GM12892 (cell line): ENCODE data around the gene GMEB1. TPM values are rescaled to one million over a fixed set of nuclear protein-coding genes. Genes with fewer than 3 reads are reported as not detected.
"Not testable (repeated sequence)": the region's sequence is repeated elsewhere in the genome, so short reads cannot be mapped to it uniquely, and the experiment has no call there.

ENCODE experiments used
- DNase-seq: peaks from one replicate; pipeline ENCODE4 v3.0.0; 2011; ENCODE audit not compliant: insufficient read length
- FAIRE-seq: peaks from 2 replicates; lab custom pipeline; 2011; peaks lifted over from hg19 to GRCh38; lab: Jason Lieb, UNC
- POLR2A ChIP-seq: IDR thresholded peaks from 2 replicates; pipeline ENCODE4 v1.6.1; 2011; ENCODE audit warnings: low read depth, low read length, control low read depth
- POLR2AphosphoS5 ChIP-seq: IDR thresholded peaks from 2 replicates; pipeline ENCODE4 v1.6.1; 2011; ENCODE audit warnings: low read depth, low read length, control low read depth
- TAF1 ChIP-seq: IDR thresholded peaks from 2 replicates; pipeline ENCODE4 v1.6.1; 2011; ENCODE audit warnings: low read depth, mild to moderate bottlenecking, control low read depth, low read length, borderline replicate concordance
- polyA plus RNA-seq: library from polyadenylated mRNA; unstranded; fragments of >200 nt; gene quantifications from one replicate; pipeline ENCODE4 v1.2.1, GENCODE V29; 2012; ENCODE audit warnings: missing spikeins, inconsistent platforms; ENCODE audit not compliant: missing spikeins

The GMEB1 gene
- 7.7 TPM for polyA plus RNA-seq

GRCh38 chr1:28668191-28668955 is at the start of gene GMEB1:
Gene GMEB1, plus strand, starts transcription at chr1:28668784. Its CDS starts 14,829 bp downstream, at chr1:28683613.
- DNase-seq (peak; percentile 82), FAIRE-seq (peak; percentile 92)
- no peak for TF ChIP-seq POLR2AphosphoS5
- TF ChIP-seq POLR2A = no peak; the same call in 1 of the 2 replicates
- TF ChIP-seq TAF1 = no peak

DNA sequence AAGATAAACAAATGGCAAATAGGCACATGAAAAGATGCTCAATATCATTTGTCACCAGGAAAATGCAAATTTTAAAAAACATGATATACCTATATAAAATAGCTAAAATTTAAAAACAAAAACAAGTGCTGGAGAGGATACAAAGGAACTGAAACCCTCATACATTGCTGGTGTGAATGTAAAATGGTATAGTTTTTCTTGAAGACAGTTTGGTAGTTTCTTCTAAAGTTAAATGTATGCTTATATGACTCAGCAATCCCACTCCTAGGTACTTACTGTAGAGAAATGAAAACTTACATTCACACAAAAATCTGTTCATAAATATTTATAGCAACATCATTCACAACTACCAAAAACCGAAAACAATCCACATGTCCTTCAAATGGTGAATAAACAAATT is 36.9 kb upstream of the GMEB1 start:
- peak; percentile 21 for FAIRE-seq
- TF ChIP-seq TAF1 = no peak
- TF ChIP-seq POLR2A = no peak
- no peak for TF ChIP-seq POLR2AphosphoS5
- no peak for DNase-seq

- TF ChIP-seq TAF1 = no peak
- TF ChIP-seq POLR2A = no peak
- no peak for TF ChIP-seq POLR2AphosphoS5
- FAIRE-seq (no peak), DNase-seq (no peak)
Observed at GRCh38 chr1:28632560-28632959, 36.0 kb upstream of the GMEB1 start.

GRCh38 chr1:28640766-28641165 is 27.8 kb upstream of the GMEB1 start:
- DNase-seq (no peak), FAIRE-seq (no peak)
- TF ChIP-seq POLR2AphosphoS5 (no peak), POLR2A (no peak), TAF1 (no peak)

GRCh38 chr1:28642056-28642846 is 26.3 kb upstream of the GMEB1 start:
- TF ChIP-seq TAF1 (no peak), POLR2A (no peak), POLR2AphosphoS5 (no peak)
- FAIRE-seq (peak; percentile 33), DNase-seq (no peak)

GRCh38 chr1:28642847-28643635 is 25.5 kb upstream of the GMEB1 start, which contains the start of gene TAF12:
Gene TAF12, minus strand, starts transcription at chr1:28643067. Its CDS starts 20,986 bp downstream, at chr1:28622081.
- DNase-seq = peak; percentile 79
- FAIRE-seq = peak; percentile 92
- TF ChIP-seq TAF1 = peak; percentile 95
- peak; percentile 99 for TF ChIP-seq POLR2AphosphoS5
- TF ChIP-seq POLR2A = peak; percentile 100

- TF ChIP-seq TAF1 (no peak), POLR2A (no peak), POLR2AphosphoS5 (no peak)
- FAIRE-seq (no peak), DNase-seq (no peak)
Observed at GRCh38 chr1:28644494-28644893, 24.1 kb upstream of the GMEB1 start.

DNA sequence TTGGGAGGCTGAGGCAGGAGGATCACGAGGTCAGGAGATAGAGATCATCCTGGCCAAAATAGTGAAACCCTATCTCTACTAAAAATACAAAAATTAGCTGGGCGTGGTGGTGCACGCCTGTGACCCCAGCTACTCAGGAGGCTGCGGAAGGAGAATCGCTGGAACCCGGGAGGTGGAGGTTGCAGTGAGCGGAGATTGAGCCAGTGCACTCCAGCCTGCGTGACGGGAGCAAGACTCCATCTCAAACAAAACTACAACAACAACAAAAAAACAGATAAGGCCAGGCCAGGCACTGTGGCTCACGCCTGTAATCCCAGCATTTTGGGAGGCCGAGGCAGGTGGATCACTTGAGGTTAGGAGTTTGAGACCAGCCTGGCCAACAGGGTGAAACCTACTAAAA is 23.2 kb upstream of the GMEB1 start:
- not testable (repeated sequence) for DNase-seq, FAIRE-seq

DNA sequence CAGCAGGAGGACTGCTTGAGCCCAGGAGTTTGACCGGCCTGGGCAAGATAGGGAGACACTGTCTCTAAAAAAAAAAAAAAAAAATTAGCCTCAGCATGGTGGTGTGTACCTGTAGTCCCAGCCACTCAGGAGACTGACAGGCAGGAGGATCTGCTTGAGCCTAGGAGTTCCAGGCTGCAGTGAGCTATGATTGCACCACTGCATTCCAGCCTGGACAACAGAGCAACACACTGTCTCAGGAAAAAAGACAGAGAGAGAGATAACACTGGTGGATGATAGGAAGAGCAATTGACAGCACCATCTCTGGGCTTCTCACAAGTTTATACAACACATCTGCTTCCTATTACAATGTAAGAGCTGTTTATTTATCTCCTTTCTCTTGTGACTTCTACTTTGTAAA is 22.5 kb upstream of the GMEB1 start:
- DNase-seq (no peak), FAIRE-seq (no peak)
- no peak for TF ChIP-seq POLR2AphosphoS5
- no peak for TF ChIP-seq POLR2A
- TF ChIP-seq TAF1 = no peak

DNA sequence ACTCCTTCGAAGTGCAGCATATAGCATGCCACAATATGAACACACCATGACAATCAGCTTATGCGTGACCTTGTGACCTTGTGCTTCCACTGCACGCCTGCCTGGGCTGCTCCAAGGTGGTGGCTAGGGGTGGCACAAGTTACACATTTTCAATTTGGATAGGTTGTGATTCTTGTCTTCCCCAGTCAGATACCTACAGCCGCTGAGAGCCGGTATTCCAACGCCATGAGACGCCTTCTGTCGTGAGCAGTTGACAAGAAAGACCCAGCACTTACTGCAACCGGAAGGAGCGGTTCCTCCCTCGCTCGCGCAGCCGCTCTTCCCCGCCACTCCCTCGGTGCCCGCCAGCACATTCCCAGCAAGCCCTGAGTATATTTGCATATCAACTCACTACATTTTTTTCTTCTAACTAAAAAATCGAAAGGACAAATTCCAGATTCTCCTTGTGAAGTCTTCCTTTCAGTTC is 20.5 kb upstream of the GMEB1 start:
- FAIRE-seq = peak; percentile 89
- no peak for TF ChIP-seq TAF1
- no peak for TF ChIP-seq POLR2AphosphoS5
- TF ChIP-seq POLR2A = no peak
- DNase-seq = peak; percentile 63
